ENCODE measurements around the gene ZDBF2.
A peak's percentile ranks its signal among the peaks of the same experiment; 100 is the strongest.

The ZDBF2 gene

DNA sequence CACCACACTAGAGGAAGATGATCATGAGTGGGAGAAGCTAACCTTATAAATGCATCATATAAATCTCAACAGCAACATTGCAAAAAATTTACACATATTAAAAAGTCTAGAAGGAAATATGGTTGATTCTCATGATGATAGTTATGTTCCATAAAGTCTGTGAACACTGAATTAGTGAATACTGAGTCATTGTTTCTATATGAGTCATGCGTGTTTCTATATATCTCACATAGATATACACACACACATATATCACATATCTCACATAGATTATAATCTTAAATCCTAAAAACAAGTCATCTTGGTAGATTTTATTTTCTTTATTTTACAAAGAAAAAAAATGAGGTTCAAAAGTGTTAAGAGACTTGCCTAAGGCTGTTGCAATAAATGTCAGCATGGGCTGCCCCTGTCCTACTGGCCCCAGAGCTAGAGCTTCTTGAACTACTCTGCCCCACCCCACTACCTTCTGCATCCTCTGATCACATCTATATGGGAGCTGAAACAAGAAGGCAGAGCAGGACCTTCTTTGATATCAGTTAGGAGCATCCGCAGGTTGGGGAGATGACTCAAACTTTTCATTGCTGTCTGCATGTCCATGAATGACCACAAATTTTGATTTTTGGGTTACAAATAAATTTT lies 87.1 kb downstream of the ZDBF2 start:
- no peak overlapping the region for H3K27ac ChIP-seq
- POLR2A ChIA-PET (ENCODE audit: low non-redundant PET) = no interaction called here
- CTCF ChIA-PET = no interaction called here
- peak; percentile 15 for DNase-seq (ENCODE audit: low spot score)
- TF ChIP-seq, protein P1, sequence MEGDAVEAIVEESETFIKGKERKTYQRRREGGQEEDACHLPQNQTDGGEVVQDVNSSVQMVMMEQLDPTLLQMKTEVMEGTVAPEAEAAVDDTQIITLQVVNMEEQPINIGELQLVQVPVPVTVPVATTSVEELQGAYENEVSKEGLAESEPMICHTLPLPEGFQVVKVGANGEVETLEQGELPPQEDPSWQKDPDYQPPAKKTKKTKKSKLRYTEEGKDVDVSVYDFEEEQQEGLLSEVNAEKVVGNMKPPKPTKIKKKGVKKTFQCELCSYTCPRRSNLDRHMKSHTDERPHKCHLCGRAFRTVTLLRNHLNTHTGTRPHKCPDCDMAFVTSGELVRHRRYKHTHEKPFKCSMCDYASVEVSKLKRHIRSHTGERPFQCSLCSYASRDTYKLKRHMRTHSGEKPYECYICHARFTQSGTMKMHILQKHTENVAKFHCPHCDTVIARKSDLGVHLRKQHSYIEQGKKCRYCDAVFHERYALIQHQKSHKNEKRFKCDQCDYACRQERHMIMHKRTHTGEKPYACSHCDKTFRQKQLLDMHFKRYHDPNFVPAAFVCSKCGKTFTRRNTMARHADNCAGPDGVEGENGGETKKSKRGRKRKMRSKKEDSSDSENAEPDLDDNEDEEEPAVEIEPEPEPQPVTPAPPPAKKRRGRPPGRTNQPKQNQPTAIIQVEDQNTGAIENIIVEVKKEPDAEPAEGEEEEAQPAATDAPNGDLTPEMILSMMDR (conservative IDR thresholded peaks at IDR 0.05; ENCODE audit: low read depth) = no peak
